ENCODE measurements around the gene CDK17.

DNA sequence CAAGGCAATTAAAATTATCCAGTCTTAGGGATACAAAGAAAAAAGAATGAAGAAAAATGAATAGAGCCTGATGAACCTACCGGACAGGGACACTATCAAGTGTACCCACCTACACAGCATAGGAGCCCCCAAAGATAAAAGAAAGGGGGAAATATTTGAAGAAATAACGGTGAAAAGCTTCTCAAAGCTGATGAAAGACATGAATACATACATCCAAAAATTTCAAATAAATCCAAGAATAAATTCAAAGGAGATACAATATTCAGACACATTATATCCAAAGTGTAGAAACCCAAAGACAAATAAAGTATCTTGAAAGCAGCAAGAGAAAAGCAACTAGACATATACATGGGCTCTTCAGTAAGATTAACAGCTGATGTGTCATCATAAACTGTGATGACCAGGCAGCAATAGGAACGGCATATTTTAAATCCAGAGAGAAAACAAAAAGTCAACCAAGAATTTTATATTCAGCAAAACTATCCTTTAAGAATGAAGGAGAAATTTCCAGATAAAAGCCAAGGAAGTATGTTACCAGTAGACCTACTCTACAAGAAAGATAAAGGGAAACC lies 56.0 kb downstream of the CDK17 start:
- TF ChIP-seq, protein P1, sequence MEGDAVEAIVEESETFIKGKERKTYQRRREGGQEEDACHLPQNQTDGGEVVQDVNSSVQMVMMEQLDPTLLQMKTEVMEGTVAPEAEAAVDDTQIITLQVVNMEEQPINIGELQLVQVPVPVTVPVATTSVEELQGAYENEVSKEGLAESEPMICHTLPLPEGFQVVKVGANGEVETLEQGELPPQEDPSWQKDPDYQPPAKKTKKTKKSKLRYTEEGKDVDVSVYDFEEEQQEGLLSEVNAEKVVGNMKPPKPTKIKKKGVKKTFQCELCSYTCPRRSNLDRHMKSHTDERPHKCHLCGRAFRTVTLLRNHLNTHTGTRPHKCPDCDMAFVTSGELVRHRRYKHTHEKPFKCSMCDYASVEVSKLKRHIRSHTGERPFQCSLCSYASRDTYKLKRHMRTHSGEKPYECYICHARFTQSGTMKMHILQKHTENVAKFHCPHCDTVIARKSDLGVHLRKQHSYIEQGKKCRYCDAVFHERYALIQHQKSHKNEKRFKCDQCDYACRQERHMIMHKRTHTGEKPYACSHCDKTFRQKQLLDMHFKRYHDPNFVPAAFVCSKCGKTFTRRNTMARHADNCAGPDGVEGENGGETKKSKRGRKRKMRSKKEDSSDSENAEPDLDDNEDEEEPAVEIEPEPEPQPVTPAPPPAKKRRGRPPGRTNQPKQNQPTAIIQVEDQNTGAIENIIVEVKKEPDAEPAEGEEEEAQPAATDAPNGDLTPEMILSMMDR (IDR thresholded peaks at IDR 0.05), result no peak
- no peak for TF ChIP-seq EZH2 (IDR thresholded peaks at IDR 0.05; ENCODE audit: borderline replicate concordance, insufficient read depth, low read depth, low read length, poor library complexity, severe bottlenecking)

All from B cell (primary cell).